ENCODE results near the gene TMEM238L.

Gene TMEM238L

GRCh38 chr17:10772425-10773380 lies 31.2 kb downstream of the TMEM238L start:
- no peak for DNase-seq

GRCh38 chr17:10771148-10771547 lies 32.8 kb downstream of the TMEM238L start:
- DNase-seq, result no peak

- no peak for DNase-seq
Observed at GRCh38 chr17:10769840-10770239, 34.1 kb downstream of the TMEM238L start.

GRCh38 chr17:10768750-10769251 lies 35.1 kb downstream of the TMEM238L start:
- DNase-seq, result no peak

GRCh38 chr17:10767232-10767631 lies 36.7 kb downstream of the TMEM238L start:
- DNase-seq, result no peak

GRCh38 chr17:10762037-10762436 lies 41.9 kb downstream of the TMEM238L start:
- DNase-seq, result no peak

GRCh38 chr17:10761281-10761680 lies 42.6 kb downstream of the TMEM238L start:
- DNase-seq, result no peak

GRCh38 chr17:10758062-10758461 lies 45.8 kb downstream of the TMEM238L start:
- DNase-seq, result no peak

- no peak for DNase-seq
Observed at GRCh38 chr17:10757647-10758046, 46.3 kb downstream of the TMEM238L start.

GRCh38 chr17:10757067-10757466 lies 46.8 kb downstream of the TMEM238L start:
- no peak for DNase-seq

- DNase-seq, result no peak
Observed at GRCh38 chr17:10756619-10757018, 47.3 kb downstream of the TMEM238L start.

- no peak for DNase-seq
Observed at GRCh38 chr17:10756185-10756584, 47.7 kb downstream of the TMEM238L start.

- no peak for DNase-seq
Observed at GRCh38 chr17:10755592-10756127, 48.2 kb downstream of the TMEM238L start.

- DNase-seq, result no peak
Observed at GRCh38 chr17:10754861-10755591, 48.9 kb downstream of the TMEM238L start.

- DNase-seq, result no peak
Observed at GRCh38 chr17:10754109-10754508, 49.8 kb downstream of the TMEM238L start.

- DNase-seq, result no peak
Observed at GRCh38 chr17:10752696-10753095, 51.2 kb downstream of the TMEM238L start.

GRCh38 chr17:10751563-10751962 lies 52.3 kb downstream of the TMEM238L start:
- DNase-seq, result no peak

- no peak for DNase-seq
Observed at GRCh38 chr17:10750210-10750609, 53.7 kb downstream of the TMEM238L start.

GRCh38 chr17:10748531-10749181 lies 55.2 kb downstream of the TMEM238L start:
- DNase-seq, result no peak

GRCh38 chr17:10745231-10745630 lies 58.7 kb downstream of the TMEM238L start:
- DNase-seq, result no peak
